Measurements from ENCODE around the gene BUD31. TPM values are rescaled to one million over a fixed set of nuclear protein-coding genes. Genes with fewer than 3 reads are reported as not detected.

Gene BUD31
- total and polyA plus RNA-seq, 10 of the 15 experiments (the other 5 are each of a cell fraction or from before 2014, with no cell fraction given), result 74.2 to 317 (median 130) TPM

GRCh38 chr7:99448855-99449254 lies 40.1 kb downstream of the BUD31 start (continued):
- TF ChIP-seq MEF2A (IDR thresholded peaks at IDR 0.05; ENCODE audit: insufficient read depth, low read depth, low read length), result no peak
- TF ChIP-seq SIX5 (IDR thresholded peaks at IDR 0.05; ENCODE audit: low read depth, low read length, severe bottlenecking), result no peak
- TF ChIP-seq CUX1 (IDR thresholded peaks at IDR 0.05; ENCODE audit: insufficient replicate concordance, low read depth, low read length), result no peak
- no peak for TF ChIP-seq MEF2B (IDR thresholded peaks at IDR 0.05; ENCODE audit: partially characterized antibody, poor library complexity, severe bottlenecking)
- no peak for TF ChIP-seq CBX5 (IDR thresholded peaks at IDR 0.05; ENCODE audit: low read depth)
- no peak for TF ChIP-seq BRCA1 (IDR thresholded peaks at IDR 0.05; ENCODE audit: low read depth, low read length)
- no peak for TF ChIP-seq ASH2L (IDR thresholded peaks at IDR 0.05; ENCODE audit: borderline replicate concordance, low read depth)
- no peak for TF ChIP-seq EGR1 (IDR thresholded peaks at IDR 0.05; ENCODE audit: borderline replicate concordance in 1 of 2, low read depth in 2 of 2, low read length in 2 of 2)
